Neutrophil (primary cell): Measurements from ENCODE around the gene GLIS1.

ENCODE experiments used
- H3K27ac ChIP-seq: fragments of 200-600 bp; sonication (generic); 2 replicates; pipeline ENCODE4 v1.5.1; 2016; ENCODE audit warnings: mild to moderate bottlenecking, moderate library complexity
- H3K27me3 ChIP-seq: fragments of 200-600 bp; sonication (generic); 2 replicates; pipeline ENCODE4 v1.6.0; 2016; ENCODE audit warnings: mild to moderate bottlenecking
- H3K36me3 ChIP-seq: fragments of 200-600 bp; sonication (generic); 2 replicates; pipeline ENCODE4 v1.5.1; 2017
- H3K4me1 ChIP-seq, 2 experiments: fragments of 200-600 bp in 1 of 2; sonication (generic) in 1 of 2; 1 replicate in 1 of 2; 2 replicates in 1 of 2; pipeline versions ENCODE4 v1.5.1 to v1.6.1; 2013 to 2016; ENCODE audit warnings: low read depth in 1 of 2, low read length in 1 of 2, mild to moderate bottlenecking in 1 of 2, moderate library complexity in 1 of 2; ENCODE audit not compliant: control insufficient read depth in 1 of 2, insufficient read depth in 1 of 2
- H3K4me3 ChIP-seq, 2 experiments: fragments of 200-600 bp in 1 of 2; sonication (generic) in 1 of 2; 1 replicate in 1 of 2; 2 replicates in 1 of 2; pipeline ENCODE4 v1.5.1; 2013 to 2016; ENCODE audit warnings: low read depth in 1 of 2, low read length in 1 of 2, mild to moderate bottlenecking in 1 of 2, moderate library complexity in 1 of 2
- H3K9me3 ChIP-seq: fragments of 200-600 bp; sonication (generic); 2 replicates; pipeline ENCODE4 v1.5.1; 2016
- CTCF ChIP-seq: fragments of 200-600 bp; sonication (generic); IDR thresholded peaks from 2 replicates; pipeline ENCODE4 v1.5.1; 2016; ENCODE audit warnings: antibody characterized with exemption

Gene GLIS1

GRCh38 chr1:53559854-53560580 lies 178.9 kb downstream of the GLIS1 start:
- H3K36me3 ChIP-seq: no peaks in the 10 kb centered on the region
- H3K4me1 ChIP-seq: no peaks in the 10 kb centered on the region
- TF ChIP-seq CTCF: no peak
- no peak overlapping the region for H3K27ac ChIP-seq
- no peaks in the 10 kb centered on the region for H3K9me3 ChIP-seq
- H3K4me3 ChIP-seq: no peak overlapping the region
- peaks cover 10% of the 10 kb centered on the region for H3K27me3 ChIP-seq

GRCh38 chr1:53559391-53559815 lies 179.6 kb downstream of the GLIS1 start:
- Histone ChIP-seq H3K4me1 (no peaks in the 10 kb centered on the region), H3K4me3 (no peak overlapping the region), H3K27me3 (peaks cover 10% of the 10 kb centered on the region), H3K9me3 (no peaks in the 10 kb centered on the region), H3K27ac (no peak overlapping the region), H3K36me3 (no peaks in the 10 kb centered on the region)
- no peak for TF ChIP-seq CTCF

- Histone ChIP-seq H3K36me3 (no peaks in the 10 kb centered on the region), H3K9me3 (no peaks in the 10 kb centered on the region), H3K4me1 (no peaks in the 10 kb centered on the region), H3K27me3 (peaks cover 10% of the 10 kb centered on the region), H3K4me3 (no peak overlapping the region), H3K27ac (no peak overlapping the region)
- no peak for TF ChIP-seq CTCF
Observed at GRCh38 chr1:53558739-53559315, 180.1 kb downstream of the GLIS1 start.

- H3K4me1 ChIP-seq: no peaks in the 10 kb centered on the region
- no peak overlapping the region for H3K4me3 ChIP-seq
- no peaks in the 10 kb centered on the region for H3K9me3 ChIP-seq
- no peak overlapping the region for H3K27ac ChIP-seq
- H3K36me3 ChIP-seq: no peaks in the 10 kb centered on the region
- H3K27me3 ChIP-seq: peaks cover 9% of the 10 kb centered on the region
- TF ChIP-seq CTCF: no peak
Observed at GRCh38 chr1:53557830-53558738, 180.9 kb downstream of the GLIS1 start.

GRCh38 chr1:53557369-53557768 lies 181.6 kb downstream of the GLIS1 start:
- Histone ChIP-seq H3K9me3 (no peaks in the 10 kb centered on the region), H3K36me3 (no peaks in the 10 kb centered on the region), H3K27me3 (peaks cover 2% of the 10 kb centered on the region), H3K4me3 (no peak overlapping the region), H3K4me1 (no peaks in the 10 kb centered on the region), H3K27ac (no peak overlapping the region)
- TF ChIP-seq CTCF: no peak
